ENCODE data around the gene ABCA1. TPM values are rescaled to one million over a fixed set of nuclear protein-coding genes. Genes with fewer than 3 reads are reported as not detected.
"Not testable (repeated sequence)": the region's sequence is repeated elsewhere in the genome, so short reads cannot be mapped to it uniquely, and the experiment has no call there.

The ABCA1 gene
- total RNA-seq, 1 experiment from 2014 or later: 0.69 TPM

DNA sequence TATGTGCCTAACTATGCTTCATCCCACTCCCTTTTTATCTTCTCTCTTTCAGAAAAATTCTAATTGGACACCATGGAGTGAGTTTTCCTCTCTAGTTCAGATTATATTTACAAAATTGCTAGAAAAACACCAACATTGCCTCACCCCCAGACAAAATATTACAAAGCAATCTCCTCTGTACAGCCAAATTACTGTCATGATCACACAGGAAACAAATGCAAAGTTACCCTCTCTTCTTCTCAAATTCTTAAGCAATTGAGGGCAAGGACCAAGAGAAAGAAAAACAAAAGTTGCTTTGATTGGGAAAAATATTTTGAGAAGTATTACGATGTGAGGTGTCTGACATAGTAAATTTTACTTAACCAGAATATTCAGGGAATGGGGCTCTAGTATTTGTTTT lies 30.8 kb upstream of the ABCA1 start:
- intact Hi-C loops (cut with micrococcal nuclease; ENCODE audit: unreplicated experiment): no loop called here
- POLR2A ChIA-PET (ENCODE audit: low non-redundant PET): no interaction called here
- Histone ChIP-seq H3K4me1 (ENCODE audit: insufficient read depth, low read length, poor library complexity, severe bottlenecking) (peaks cover 11% of the 10 kb centered on the region), H3K4me3 (ENCODE audit: low read depth, low read length, poor library complexity, severe bottlenecking) (no peak overlapping the region), H3K9me3 (ENCODE audit: low read depth, low read length, poor library complexity, severe bottlenecking) (no peaks in the 10 kb centered on the region), H3K36me3 (ENCODE audit: insufficient read depth, low read length, poor library complexity, severe bottlenecking) (no peaks in the 10 kb centered on the region), H3K27me3 (replicated peaks; ENCODE audit: insufficient read depth, low read depth, low read length, poor library complexity) (no peaks in the 10 kb centered on the region), H3K27ac (ENCODE audit: low read depth, low read length, poor library complexity, severe bottlenecking) (no peak overlapping the region)
- CTCF ChIA-PET: no interaction called here
- TF ChIP-seq EZH2 (IDR thresholded peaks at IDR 0.05; ENCODE audit: borderline replicate concordance, low read depth, low read length, poor library complexity, severe bottlenecking): no peak
- TF ChIP-seq, protein P1, sequence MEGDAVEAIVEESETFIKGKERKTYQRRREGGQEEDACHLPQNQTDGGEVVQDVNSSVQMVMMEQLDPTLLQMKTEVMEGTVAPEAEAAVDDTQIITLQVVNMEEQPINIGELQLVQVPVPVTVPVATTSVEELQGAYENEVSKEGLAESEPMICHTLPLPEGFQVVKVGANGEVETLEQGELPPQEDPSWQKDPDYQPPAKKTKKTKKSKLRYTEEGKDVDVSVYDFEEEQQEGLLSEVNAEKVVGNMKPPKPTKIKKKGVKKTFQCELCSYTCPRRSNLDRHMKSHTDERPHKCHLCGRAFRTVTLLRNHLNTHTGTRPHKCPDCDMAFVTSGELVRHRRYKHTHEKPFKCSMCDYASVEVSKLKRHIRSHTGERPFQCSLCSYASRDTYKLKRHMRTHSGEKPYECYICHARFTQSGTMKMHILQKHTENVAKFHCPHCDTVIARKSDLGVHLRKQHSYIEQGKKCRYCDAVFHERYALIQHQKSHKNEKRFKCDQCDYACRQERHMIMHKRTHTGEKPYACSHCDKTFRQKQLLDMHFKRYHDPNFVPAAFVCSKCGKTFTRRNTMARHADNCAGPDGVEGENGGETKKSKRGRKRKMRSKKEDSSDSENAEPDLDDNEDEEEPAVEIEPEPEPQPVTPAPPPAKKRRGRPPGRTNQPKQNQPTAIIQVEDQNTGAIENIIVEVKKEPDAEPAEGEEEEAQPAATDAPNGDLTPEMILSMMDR (conservative IDR thresholded peaks at IDR 0.05; ENCODE audit: low read depth, low read length): no peak
- BruUV-seq (replicated peaks): no TSS peak
- no peak for DNase-seq (ENCODE audit: low spot score)

GRCh38 chr9:104958006-104958405 lies 30.1 kb upstream of the ABCA1 start:
- H3K4me1 ChIP-seq (ENCODE audit: insufficient read depth, low read length, poor library complexity, severe bottlenecking): peaks cover 11% of the 10 kb centered on the region
- CTCF ChIA-PET; intact Hi-C loops (cut with micrococcal nuclease; ENCODE audit: unreplicated experiment); H3K36me3 ChIP-seq (ENCODE audit: insufficient read depth, low read length, poor library complexity, severe bottlenecking); H3K9me3 ChIP-seq (ENCODE audit: low read depth, low read length, poor library complexity, severe bottlenecking); H3K4me3 ChIP-seq (ENCODE audit: low read depth, low read length, poor library complexity, severe bottlenecking); H3K27ac ChIP-seq (ENCODE audit: low read depth, low read length, poor library complexity, severe bottlenecking); BruUV-seq (replicated peaks); POLR2A ChIA-PET (ENCODE audit: low non-redundant PET); H3K27me3 ChIP-seq (replicated peaks; ENCODE audit: insufficient read depth, low read depth, low read length, poor library complexity); DNase-seq (ENCODE audit: low spot score): not testable (repeated sequence)

GRCh38 chr9:104951487-104951886 lies 23.5 kb upstream of the ABCA1 start:
- no peak for DNase-seq (ENCODE audit: low spot score)
- Histone ChIP-seq H3K27me3 (replicated peaks; ENCODE audit: insufficient read depth, low read depth, low read length, poor library complexity) (no peaks in the 10 kb centered on the region), H3K4me1 (ENCODE audit: insufficient read depth, low read length, poor library complexity, severe bottlenecking) (no peaks in the 10 kb centered on the region), H3K27ac (ENCODE audit: low read depth, low read length, poor library complexity, severe bottlenecking) (no peak overlapping the region), H3K9me3 (ENCODE audit: low read depth, low read length, poor library complexity, severe bottlenecking) (no peaks in the 10 kb centered on the region), H3K4me3 (ENCODE audit: low read depth, low read length, poor library complexity, severe bottlenecking) (no peak overlapping the region), H3K36me3 (ENCODE audit: insufficient read depth, low read length, poor library complexity, severe bottlenecking) (no peaks in the 10 kb centered on the region)
- POLR2A ChIA-PET (ENCODE audit: low non-redundant PET): no interaction called here
- CTCF ChIA-PET: no interaction called here
- intact Hi-C loops (cut with micrococcal nuclease; ENCODE audit: unreplicated experiment): no loop called here
- TF ChIP-seq, protein P1 (conservative IDR thresholded peaks at IDR 0.05; ENCODE audit: low read depth, low read length): no peak
- no peak for TF ChIP-seq EZH2 (IDR thresholded peaks at IDR 0.05; ENCODE audit: borderline replicate concordance, low read depth, low read length, poor library complexity, severe bottlenecking)
- BruUV-seq (replicated peaks): no TSS peak

DNA sequence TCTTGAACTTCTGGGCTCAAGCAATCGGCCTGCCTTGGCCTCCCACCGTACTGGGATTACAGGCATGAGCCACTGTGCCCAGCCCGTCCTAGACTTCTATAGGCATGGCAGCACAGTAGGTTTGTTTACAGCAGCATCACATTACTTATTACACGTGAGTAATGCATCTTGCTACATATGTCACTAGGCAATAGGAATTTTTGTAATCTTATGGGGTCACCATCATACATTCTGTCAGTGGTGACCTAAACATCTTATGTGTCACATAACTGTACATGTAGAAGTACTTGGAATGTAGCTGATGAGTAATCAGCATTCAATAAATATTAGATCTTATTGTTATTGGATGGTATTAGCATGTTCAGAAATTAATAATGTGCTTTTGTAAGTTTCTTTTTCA lies 22.9 kb upstream of the ABCA1 start:
- H3K27ac ChIP-seq (ENCODE audit: low read depth, low read length, poor library complexity, severe bottlenecking): no peak overlapping the region
- no peak for TF ChIP-seq EZH2 (IDR thresholded peaks at IDR 0.05; ENCODE audit: borderline replicate concordance, low read depth, low read length, poor library complexity, severe bottlenecking)
- TF ChIP-seq, protein P1 (conservative IDR thresholded peaks at IDR 0.05; ENCODE audit: low read depth, low read length): no peak
- CTCF ChIA-PET: no interaction called here
- H3K27me3 ChIP-seq (replicated peaks; ENCODE audit: insufficient read depth, low read depth, low read length, poor library complexity): no peaks in the 10 kb centered on the region
- no peaks in the 10 kb centered on the region for H3K9me3 ChIP-seq (ENCODE audit: low read depth, low read length, poor library complexity, severe bottlenecking)
- POLR2A ChIA-PET (ENCODE audit: low non-redundant PET): no interaction called here
- DNase-seq (ENCODE audit: low spot score): no peak
- no peaks in the 10 kb centered on the region for H3K36me3 ChIP-seq (ENCODE audit: insufficient read depth, low read length, poor library complexity, severe bottlenecking)
- BruUV-seq (replicated peaks): no TSS peak
- no peaks in the 10 kb centered on the region for H3K4me1 ChIP-seq (ENCODE audit: insufficient read depth, low read length, poor library complexity, severe bottlenecking)
- H3K4me3 ChIP-seq (ENCODE audit: low read depth, low read length, poor library complexity, severe bottlenecking): no peak overlapping the region
- intact Hi-C loops (cut with micrococcal nuclease; ENCODE audit: unreplicated experiment): no loop called here
